Measurements from ENCODE around the gene ARHGAP29.

ARHGAP29 gene

GRCh38 chr1:94143173-94143808, 94.1 kb downstream of the ARHGAP29 start:
- TF ChIP-seq CTCF (IDR thresholded peaks at IDR 0.05), result no peak
- no peak overlapping the region for H3K27ac ChIP-seq
- no peak overlapping the region for H3K4me3 ChIP-seq
- no peak for DNase-seq (ENCODE audit: low spot score)

- no peak for TF ChIP-seq CTCF (IDR thresholded peaks at IDR 0.05)
- no peak for DNase-seq (ENCODE audit: low spot score)
- Histone ChIP-seq H3K27ac (no peak overlapping the region), H3K4me3 (no peak overlapping the region)
These were observed 94.8 kb downstream of the ARHGAP29 start for GRCh38 chr1:94142583-94142982.

- Histone ChIP-seq H3K4me3 (no peak overlapping the region), H3K27ac (no peak overlapping the region)
- DNase-seq (ENCODE audit: low spot score), result no peak
- TF ChIP-seq CTCF (IDR thresholded peaks at IDR 0.05), result no peak
These were observed 95.4 kb downstream of the ARHGAP29 start for GRCh38 chr1:94142022-94142421.

- no peak overlapping the region for H3K27ac ChIP-seq
- no peak overlapping the region for H3K4me3 ChIP-seq
- no peak for TF ChIP-seq CTCF (IDR thresholded peaks at IDR 0.05)
- no peak for DNase-seq (ENCODE audit: low spot score)
These were observed 105.3 kb downstream of the ARHGAP29 start for GRCh38 chr1:94132111-94132510.

GRCh38 chr1:94130851-94131595, 106.4 kb downstream of the ARHGAP29 start:
- no peak for DNase-seq (ENCODE audit: low spot score)
- Histone ChIP-seq H3K27ac (no peak overlapping the region), H3K4me3 (no peak overlapping the region)
- no peak for TF ChIP-seq CTCF (IDR thresholded peaks at IDR 0.05)

GRCh38 chr1:94126651-94127050, 110.7 kb downstream of the ARHGAP29 start:
- H3K4me3 ChIP-seq, result no peak overlapping the region
- DNase-seq (ENCODE audit: low spot score), result no peak

More at GRCh38 chr1:94126651-94127050, 110.7 kb downstream of the ARHGAP29 start:
- H3K27ac ChIP-seq, result no peak overlapping the region
- TF ChIP-seq CTCF (IDR thresholded peaks at IDR 0.05), result no peak
